SK-N-SH (cell line): ENCODE results near the gene MX2. TPM values are rescaled to one million over a fixed set of nuclear protein-coding genes. Genes with fewer than 3 reads are reported as not detected.

Source experiments
- CTCF ChIA-PET: fragments of 300-600, 350-600 bp; formaldehyde crosslinking; extraction: SDS; loops from one replicate; lab custom pipeline; 2021; lab: Yijun Ruan, JAX
- POLR2A ChIA-PET: fragments of 350-600 bp; sonication (Branson Sonifier 250); formaldehyde crosslinking; extraction: SDS; loops from one replicate; lab custom pipeline; 2020; ENCODE audit warnings: antibody characterized with exemption, inconsistent platforms; lab: Yijun Ruan, JAX
- DNase-seq: peaks from one replicate; pipeline ENCODE4 v3.0.0; 2012
- H2AFZ ChIP-seq: fragments of 200-600 bp; sonication (generic); 2 replicates; pipeline ENCODE4 v1.8.1; 2016; ENCODE audit warnings: antibody characterized with exemption, mild to moderate bottlenecking, low read depth
- H3F3A ChIP-seq: fragments of 200-600 bp; sonication (generic); replicated peaks from 2 replicates; pipeline ENCODE3; 2016; ENCODE audit warnings: antibody characterized with exemption, mild to moderate bottlenecking; ENCODE audit not compliant: insufficient read depth
- H3K27ac ChIP-seq, 2 experiments: fragments of 200-500 bp in 1 of 2; fragments of 200-600 bp in 1 of 2; sonication (Bioruptor generic) in 1 of 2; sonication (generic), shearing (Covaris generic) in 1 of 2; 2 replicates each; pipeline versions ENCODE4 v1.5.1 to v1.6.1; 2014 to 2016; ENCODE audit warnings: low read depth in 2 of 2, inconsistent platforms in 1 of 2, low read length in 1 of 2, mild to moderate bottlenecking in 1 of 2, mixed read lengths in 1 of 2
- H3K27me3 ChIP-seq: fragments of 200-600 bp; sonication (generic), shearing (Covaris generic); 2 replicates; pipeline ENCODE4 v1.6.1; 2016; ENCODE audit warnings: mixed run types; ENCODE audit not compliant: insufficient read depth
- H3K36me3 ChIP-seq, 2 experiments: fragments of 200-500 bp in 1 of 2; fragments of 200-600 bp in 1 of 2; sonication (Bioruptor generic) in 1 of 2; sonication (generic) in 1 of 2; replicated peaks in 1 of 2; 2 replicates each; pipeline versions ENCODE3 to v1.5.1; 2014 to 2016; ENCODE audit warnings: low read length in 1 of 2, mild to moderate bottlenecking in 1 of 2; ENCODE audit not compliant: insufficient read depth in 2 of 2, control insufficient read depth in 1 of 2
- H3K4me1 ChIP-seq, 2 experiments: fragments of 200-500 bp in 1 of 2; fragments of 200-600 bp in 1 of 2; sonication (Bioruptor generic) in 1 of 2; sonication (generic), shearing (Covaris generic) in 1 of 2; 2 replicates each; pipeline versions ENCODE4 v1.5.1 to v1.6.1; 2014 to 2016; ENCODE audit warnings: low read depth in 1 of 2, low read length in 1 of 2, mixed run types in 1 of 2; ENCODE audit not compliant: insufficient read depth in 2 of 2, control insufficient read depth in 1 of 2
- H3K4me2 ChIP-seq: fragments of 200-600 bp; sonication (generic), shearing (Covaris generic); 2 replicates; pipeline ENCODE4 v1.6.1; 2017; ENCODE audit warnings: mixed run types
- H3K4me3 ChIP-seq, 2 experiments: fragments of 200-500 bp in 1 of 2; fragments of 200-600 bp in 1 of 2; sonication (Bioruptor generic) in 1 of 2; sonication (generic), shearing (Covaris generic) in 1 of 2; 2 replicates each; pipeline versions ENCODE4 v1.5.1 to v1.8.1; 2014 to 2016; ENCODE audit warnings: low read depth in 2 of 2, inconsistent platforms in 1 of 2, low read length in 1 of 2, mild to moderate bottlenecking in 1 of 2, mixed read lengths in 1 of 2, moderate library complexity in 1 of 2
- H3K79me2 ChIP-seq: fragments of 200-600 bp; sonication (generic); 2 replicates; pipeline ENCODE4 v1.8.1; 2017; ENCODE audit warnings: mild to moderate bottlenecking; ENCODE audit not compliant: insufficient read depth
- H3K9ac ChIP-seq: fragments of 200-600 bp; sonication (generic); 2 replicates; pipeline ENCODE4 v1.6.1; 2017; ENCODE audit warnings: mixed run types
- H3K9me2 ChIP-seq: fragments of 200-600 bp; sonication (generic); 2 replicates; pipeline ENCODE4 v1.6.1; 2017; ENCODE audit warnings: mixed run types
- H3K9me3 ChIP-seq: fragments of 200-600 bp; sonication (generic); 2 replicates; pipeline ENCODE4 v1.6.1; 2017; ENCODE audit warnings: mixed run types, mild to moderate bottlenecking, moderate library complexity
- H4K20me1 ChIP-seq: fragments of 200-600 bp; sonication (generic); 2 replicates; pipeline ENCODE4 v1.6.1; 2017; ENCODE audit warnings: mild to moderate bottlenecking, mixed run types; ENCODE audit not compliant: insufficient read depth
- CHD2 ChIP-seq: fragments of 150-350 bp; IDR thresholded peaks from 2 replicates; pipeline ENCODE4 v1.6.1; 2018; ENCODE audit warnings: low read length; ENCODE audit not compliant: partially characterized antibody
- CTCF ChIP-seq: fragments of 200-600 bp; sonication (generic); IDR thresholded peaks from 2 replicates; pipeline ENCODE4 v1.6.1; 2017; ENCODE audit warnings: antibody characterized with exemption, mild to moderate bottlenecking, moderate library complexity
- FOXJ3 ChIP-seq: sonication (generic); formaldehyde crosslinking; IDR thresholded peaks from 2 replicates; pipeline ENCODE4 v1.5.1; 2020; ENCODE audit warnings: mild to moderate bottlenecking, missing genetic modification reagents
- JUND ChIP-seq: IDR thresholded peaks from 2 replicates; pipeline ENCODE4 v1.4.0; 2012
- MAX ChIP-seq: IDR thresholded peaks from 2 replicates; pipeline ENCODE4 v1.4.0; 2012; ENCODE audit warnings: low read depth
- MEF2A ChIP-seq: IDR thresholded peaks from 2 replicates; pipeline ENCODE4 v1.4.0; 2012; ENCODE audit warnings: low read depth, borderline replicate concordance
- MXI1 ChIP-seq: IDR thresholded peaks from 2 replicates; pipeline ENCODE4 v1.6.1; 2012; ENCODE audit warnings: mild to moderate bottlenecking, low read depth, low read length, improper control_type of control experiment
- NFIC ChIP-seq: IDR thresholded peaks from 2 replicates; pipeline ENCODE4 v1.4.0; 2012; ENCODE audit warnings: borderline replicate concordance
- PBX3 ChIP-seq: IDR thresholded peaks from 2 replicates; pipeline ENCODE4; 2012
- POLR2AphosphoS5 ChIP-seq: IDR thresholded peaks from 2 replicates; pipeline ENCODE4 v1.6.1; 2012; ENCODE audit warnings: low read depth, low read length
- RAD21 ChIP-seq: IDR thresholded peaks from 2 replicates; pipeline ENCODE4 v1.6.1; 2012; ENCODE audit warnings: mild to moderate bottlenecking, low read length
- RCOR1 ChIP-seq: fragments of 150-350 bp; IDR thresholded peaks from 2 replicates; pipeline ENCODE4 v1.6.1; 2017; ENCODE audit warnings: antibody characterized with exemption, low read length
- REST ChIP-seq: IDR thresholded peaks from 2 replicates; pipeline ENCODE4 v1.6.1; 2012; ENCODE audit warnings: mild to moderate bottlenecking, low read depth, low read length, moderate library complexity
- RXRA ChIP-seq: IDR thresholded peaks from 2 replicates; pipeline ENCODE4 v1.4.0; 2012; ENCODE audit warnings: low read depth, mild to moderate bottlenecking, borderline replicate concordance
- SIN3A ChIP-seq: IDR thresholded peaks from 2 replicates; pipeline ENCODE4 v1.6.1; 2012; ENCODE audit warnings: low read depth, mild to moderate bottlenecking, low read length, moderate library complexity, borderline replicate concordance
- SMC3 ChIP-seq: IDR thresholded peaks from 2 replicates; pipeline ENCODE4 v1.6.1; 2012; ENCODE audit warnings: low read depth, low read length, improper control_type of control experiment
- TAF1 ChIP-seq: IDR thresholded peaks from 2 replicates; pipeline ENCODE4 v1.6.1; 2012; ENCODE audit warnings: low read depth, mild to moderate bottlenecking, low read length, moderate library complexity, borderline replicate concordance
- TCF12 ChIP-seq: IDR thresholded peaks from 2 replicates; pipeline ENCODE4 v1.4.0; 2012
- USF2 ChIP-seq: fragments of 150-350 bp; IDR thresholded peaks from 2 replicates; pipeline ENCODE4 v1.6.1; 2017; ENCODE audit warnings: antibody characterized with exemption, low read length, low read depth, borderline replicate concordance
- ZBTB33 ChIP-seq: IDR thresholded peaks from 2 replicates; pipeline ENCODE4 v1.4.0; 2012; ENCODE audit warnings: low read depth, borderline replicate concordance
- WGBS: methylation state at CpG from one replicate; pipeline ENCODE4 v1.1.6; 2017; ENCODE audit warnings: low lambda C conversion rate; 5-methylcytosine and 5-hydroxymethylcytosine counted together
- polyA plus RNA-seq, 3 experiments: library from polyadenylated mRNA; depleted of rRNA; stranded (reverse); fragments of >200 nt; gene quantifications; 2 replicates each; pipeline ENCODE4 v1.2.3, GENCODE V29; 2012

Gene MX2
- polyA plus RNA-seq, 1 of the 3 experiments (the other 2 are of a cell fraction): 0.08 TPM

GRCh38 chr21:41447356-41447755, 85.5 kb downstream of the MX2 start:
- H3K79me2 ChIP-seq: no peaks in the 10 kb centered on the region
- H3K9me3 ChIP-seq: no peaks in the 10 kb centered on the region
- H3F3A ChIP-seq: no peaks in the 10 kb centered on the region
- no peaks in the 10 kb centered on the region for H3K9me2 ChIP-seq
- TF ChIP-seq PBX3 (no peak), RCOR1 (no peak), RAD21 (no peak), SMC3 (no peak), POLR2AphosphoS5 (no peak), FOXJ3 (CRISPR knock-in tag) (no peak), JUND (no peak), MAX (no peak), REST (no peak), CHD2 (no peak), TCF12 (no peak), CTCF (no peak), RXRA (no peak), MEF2A (no peak), TAF1 (no peak), SIN3A (no peak), ZBTB33 (no peak), MXI1 (no peak), USF2 (no peak), NFIC (no peak)
- POLR2A ChIA-PET: no interaction called here
- no peak overlapping the region for H3K4me3 ChIP-seq
- H3K4me1 ChIP-seq: no peaks in the 10 kb centered on the region
- H3K27me3 ChIP-seq: no peaks in the 10 kb centered on the region
- 56% methylated on average over 3 of the region's 3 CpGs for whole genome bisulfite sequencing
- H4K20me1 ChIP-seq: no peaks in the 10 kb centered on the region
- no peaks in the 10 kb centered on the region for H3K36me3 ChIP-seq
- DNase-seq: no peak
- CTCF ChIA-PET: no interaction called here
- no peak overlapping the region for H3K4me2 ChIP-seq
- no peak overlapping the region for H2AFZ ChIP-seq
- H3K9ac ChIP-seq: no peak overlapping the region
- H3K27ac ChIP-seq: no peak overlapping the region
